Measurements from ENCODE around the gene DISP3.

- TF ChIP-seq RAD21 (IDR thresholded peaks at IDR 0.05; ENCODE audit: low read length) = no peak
- TF ChIP-seq YY1 (IDR thresholded peaks at IDR 0.05; ENCODE audit: low read depth) = no peak
- no peak for TF ChIP-seq SIN3A (IDR thresholded peaks at IDR 0.05; ENCODE audit: borderline replicate concordance, low read depth, low read length)
- no peak for TF ChIP-seq GABPA (IDR thresholded peaks at IDR 0.05; ENCODE audit: low read depth)
- TF ChIP-seq CTCF (IDR thresholded peaks at IDR 0.05) = no peak
- TF ChIP-seq, protein P1, sequence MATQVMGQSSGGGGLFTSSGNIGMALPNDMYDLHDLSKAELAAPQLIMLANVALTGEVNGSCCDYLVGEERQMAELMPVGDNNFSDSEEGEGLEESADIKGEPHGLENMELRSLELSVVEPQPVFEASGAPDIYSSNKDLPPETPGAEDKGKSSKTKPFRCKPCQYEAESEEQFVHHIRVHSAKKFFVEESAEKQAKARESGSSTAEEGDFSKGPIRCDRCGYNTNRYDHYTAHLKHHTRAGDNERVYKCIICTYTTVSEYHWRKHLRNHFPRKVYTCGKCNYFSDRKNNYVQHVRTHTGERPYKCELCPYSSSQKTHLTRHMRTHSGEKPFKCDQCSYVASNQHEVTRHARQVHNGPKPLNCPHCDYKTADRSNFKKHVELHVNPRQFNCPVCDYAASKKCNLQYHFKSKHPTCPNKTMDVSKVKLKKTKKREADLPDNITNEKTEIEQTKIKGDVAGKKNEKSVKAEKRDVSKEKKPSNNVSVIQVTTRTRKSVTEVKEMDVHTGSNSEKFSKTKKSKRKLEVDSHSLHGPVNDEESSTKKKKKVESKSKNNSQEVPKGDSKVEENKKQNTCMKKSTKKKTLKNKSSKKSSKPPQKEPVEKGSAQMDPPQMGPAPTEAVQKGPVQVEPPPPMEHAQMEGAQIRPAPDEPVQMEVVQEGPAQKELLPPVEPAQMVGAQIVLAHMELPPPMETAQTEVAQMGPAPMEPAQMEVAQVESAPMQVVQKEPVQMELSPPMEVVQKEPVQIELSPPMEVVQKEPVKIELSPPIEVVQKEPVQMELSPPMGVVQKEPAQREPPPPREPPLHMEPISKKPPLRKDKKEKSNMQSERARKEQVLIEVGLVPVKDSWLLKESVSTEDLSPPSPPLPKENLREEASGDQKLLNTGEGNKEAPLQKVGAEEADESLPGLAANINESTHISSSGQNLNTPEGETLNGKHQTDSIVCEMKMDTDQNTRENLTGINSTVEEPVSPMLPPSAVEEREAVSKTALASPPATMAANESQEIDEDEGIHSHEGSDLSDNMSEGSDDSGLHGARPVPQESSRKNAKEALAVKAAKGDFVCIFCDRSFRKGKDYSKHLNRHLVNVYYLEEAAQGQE (IDR thresholded peaks at IDR 0.05; ENCODE audit: low read depth, low read length) = no peak
- no peak for TF ChIP-seq EZH2phosphoT487 (IDR thresholded peaks at IDR 0.05; ENCODE audit: borderline replicate concordance, low read depth)
- TF ChIP-seq RFX5 (IDR thresholded peaks at IDR 0.05; ENCODE audit: low read length) = no peak
- no peak for TF ChIP-seq EP300 (IDR thresholded peaks at IDR 0.05; ENCODE audit: borderline replicate concordance in 1 of 2, low read depth in 1 of 2, low read length in 1 of 2)
Measured at GRCh38 chr1:11429935-11430334, 49.0 kb upstream of the DISP3 start.
